Sigmoid colon (tissue), 7 donors: ENCODE data around the gene TBCE. TPM values are rescaled to one million over a fixed set of nuclear protein-coding genes. Genes with fewer than 3 reads are reported as not detected.

Experiments
- DNase-seq: peaks from one replicate; pipeline ENCODE4 v3.0.0-alpha.2; 2019
- H3K27ac ChIP-seq, 4 donors: fragments of 200-600 bp; sonication (generic); one replicate each; pipeline ENCODE4 v1.5.1; 2016 to 2019; ENCODE audit warnings: mild to moderate bottlenecking in 1 of 4
- H3K27me3 ChIP-seq, 3 donors: fragments of 200-600 bp; sonication (generic); one replicate each; pipeline ENCODE4 v1.5.1; 2019; ENCODE audit warnings: mild to moderate bottlenecking in 1 of 3
- H3K36me3 ChIP-seq, 4 donors: fragments of 200-600 bp; sonication (generic); one replicate each; pipeline ENCODE4 v1.5.1; 2016 to 2019
- H3K4me1 ChIP-seq, 4 donors: fragments of 200-600 bp; sonication (generic); one replicate each; pipeline ENCODE4 v1.5.1; 2017 to 2019
- H3K4me3 ChIP-seq, 4 donors: fragments of 200-600 bp; sonication (generic); one replicate each; pipeline ENCODE4 v1.5.1; 2017 to 2019; ENCODE audit warnings: mild to moderate bottlenecking in 2 of 4, moderate library complexity in 1 of 4
- H3K9me3 ChIP-seq, 4 donors: fragments of 200-600 bp in 3 of 4; sonication (generic) in 3 of 4; one replicate each; pipeline versions ENCODE4 v1.5.1 to v1.6.1; 2013 to 2019
- EP300 ChIP-seq, 4 donors: sonication (generic); formaldehyde crosslinking; IDR thresholded peaks; one replicate each; pipeline ENCODE4 v1.6.1; 2017; ENCODE audit warnings: antibody characterized with exemption in 4 of 4
- POLR2A ChIP-seq, 2 donors: fragments of 450-650 bp; IDR thresholded peaks; one replicate each; pipeline ENCODE4 v1.6.1; 2016; ENCODE audit warnings: antibody characterized with exemption in 2 of 2, mild to moderate bottlenecking in 2 of 2, moderate library complexity in 2 of 2
- POLR2AphosphoS5 ChIP-seq, 4 donors: sonication (generic); formaldehyde crosslinking; IDR thresholded peaks; one replicate each; pipeline ENCODE4 v1.6.1; 2017; ENCODE audit warnings: antibody characterized with exemption in 4 of 4
- WGBS, 2 donors: extraction: QIAGEN DNeasy Blood & Tissue Kit; methylation state at CpG; one replicate each; pipeline ENCODE4 v1.1.7; 2013; 5-methylcytosine and 5-hydroxymethylcytosine counted together
- intact Hi-C: fragments of 100-400 bp; cut with DNase I; formaldehyde crosslinking; loops from one replicate; pipeline ENCODE4 v1.15.1; 2023
- polyA plus RNA-seq, 3 donors: library from polyadenylated mRNA; stranded (reverse); fragments of 200-250 nt; gene quantifications; one replicate each; pipeline ENCODE4 v1.2.3, GENCODE V29; 2013
- total RNA-seq, 4 donors: library from RNA; depleted of rRNA; stranded (reverse); fragments of >200 nt; gene quantifications; one replicate each; pipeline ENCODE4 v1.1.0, GENCODE V29; 2016
- TF ChIP-seq, protein P1 (sequence below), 4 experiments: fragments of 450-650 bp in 3 of 4; fragments of 200-600 bp in 1 of 4; IDR thresholded peaks; one replicate each; pipeline ENCODE4 v1.5.1; 2016 to 2019; ENCODE audit warnings: antibody characterized with exemption in 4 of 4, mild to moderate bottlenecking in 3 of 4, moderate library complexity in 2 of 4
- donor health status: healthy with polysubstance abuse.
- donor health status: Bipolar disorder and iron deficiency.
- donor health status: healthy.

TBCE gene
- total and polyA plus RNA-seq, 7 donors = 14.4 to 24.3 (median 16.4) TPM

DNA sequence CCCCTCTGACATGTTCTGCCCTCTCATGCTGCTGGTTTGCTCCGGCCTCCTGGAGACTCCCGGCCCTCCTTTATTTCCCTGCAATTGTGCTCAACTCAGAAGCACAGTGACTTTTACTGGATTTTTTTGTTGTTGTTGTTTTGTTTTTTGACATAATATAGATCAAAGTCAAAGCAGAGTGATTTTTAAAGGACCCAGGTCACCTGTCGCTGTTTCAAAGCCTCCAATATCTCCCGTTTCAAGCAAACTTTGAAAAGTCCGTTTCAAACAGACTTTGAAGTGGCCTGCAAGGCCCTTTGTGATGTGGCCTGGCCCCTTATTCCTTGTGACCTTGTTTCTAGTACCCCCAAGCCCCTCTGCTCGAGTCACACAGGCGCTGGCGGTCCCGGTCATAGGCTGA is 58.1 kb downstream of the TBCE start:
- no peak for DNase-seq
- intact Hi-C loops = no loop called here
- no peaks in the 10 kb centered on the region for H3K9me3 ChIP-seq
- no peak overlapping the region for H3K27ac ChIP-seq
- H3K4me3 ChIP-seq = no peak overlapping the region
- 94% methylated on average over 9 of the region's 9 CpGs for WGBS, 2 donors
- H3K27me3 ChIP-seq = no peaks in the 10 kb centered on the region
- no peak for TF ChIP-seq POLR2AphosphoS5 (IDR thresholded peaks at IDR 0.05)
- TF ChIP-seq POLR2A (IDR thresholded peaks at IDR 0.05) = no peak
- TF ChIP-seq, protein P1, sequence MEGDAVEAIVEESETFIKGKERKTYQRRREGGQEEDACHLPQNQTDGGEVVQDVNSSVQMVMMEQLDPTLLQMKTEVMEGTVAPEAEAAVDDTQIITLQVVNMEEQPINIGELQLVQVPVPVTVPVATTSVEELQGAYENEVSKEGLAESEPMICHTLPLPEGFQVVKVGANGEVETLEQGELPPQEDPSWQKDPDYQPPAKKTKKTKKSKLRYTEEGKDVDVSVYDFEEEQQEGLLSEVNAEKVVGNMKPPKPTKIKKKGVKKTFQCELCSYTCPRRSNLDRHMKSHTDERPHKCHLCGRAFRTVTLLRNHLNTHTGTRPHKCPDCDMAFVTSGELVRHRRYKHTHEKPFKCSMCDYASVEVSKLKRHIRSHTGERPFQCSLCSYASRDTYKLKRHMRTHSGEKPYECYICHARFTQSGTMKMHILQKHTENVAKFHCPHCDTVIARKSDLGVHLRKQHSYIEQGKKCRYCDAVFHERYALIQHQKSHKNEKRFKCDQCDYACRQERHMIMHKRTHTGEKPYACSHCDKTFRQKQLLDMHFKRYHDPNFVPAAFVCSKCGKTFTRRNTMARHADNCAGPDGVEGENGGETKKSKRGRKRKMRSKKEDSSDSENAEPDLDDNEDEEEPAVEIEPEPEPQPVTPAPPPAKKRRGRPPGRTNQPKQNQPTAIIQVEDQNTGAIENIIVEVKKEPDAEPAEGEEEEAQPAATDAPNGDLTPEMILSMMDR (IDR thresholded peaks at IDR 0.05) = no peak
- no peak for TF ChIP-seq EP300 (IDR thresholded peaks at IDR 0.05)
- no peaks in the 10 kb centered on the region for H3K4me1 ChIP-seq
- peaks cover 0 to 5% (median 0%) of the 10 kb centered on the region in 4 donors for H3K36me3 ChIP-seq

GRCh38 chr1:235426143-235426542 is 58.9 kb downstream of the TBCE start:
- no peaks in the 10 kb centered on the region for H3K9me3 ChIP-seq
- intact Hi-C loops = no loop called here
- H3K27ac ChIP-seq = no peak overlapping the region
- peaks cover 0 to 9% (median 0%) of the 10 kb centered on the region in 4 donors for H3K36me3 ChIP-seq
- TF ChIP-seq, protein P1 (IDR thresholded peaks at IDR 0.05) = no peak
- TF ChIP-seq EP300 (IDR thresholded peaks at IDR 0.05) = no peak
- H3K4me3 ChIP-seq = no peak overlapping the region
- peaks cover 0 to 5% (median 0%) of the 10 kb centered on the region in 4 donors for H3K4me1 ChIP-seq
- WGBS, 2 donors = 91 to 99% methylated on average over 4 of the region's 4 CpGs
- DNase-seq = no peak
- no peaks in the 10 kb centered on the region for H3K27me3 ChIP-seq

DNA sequence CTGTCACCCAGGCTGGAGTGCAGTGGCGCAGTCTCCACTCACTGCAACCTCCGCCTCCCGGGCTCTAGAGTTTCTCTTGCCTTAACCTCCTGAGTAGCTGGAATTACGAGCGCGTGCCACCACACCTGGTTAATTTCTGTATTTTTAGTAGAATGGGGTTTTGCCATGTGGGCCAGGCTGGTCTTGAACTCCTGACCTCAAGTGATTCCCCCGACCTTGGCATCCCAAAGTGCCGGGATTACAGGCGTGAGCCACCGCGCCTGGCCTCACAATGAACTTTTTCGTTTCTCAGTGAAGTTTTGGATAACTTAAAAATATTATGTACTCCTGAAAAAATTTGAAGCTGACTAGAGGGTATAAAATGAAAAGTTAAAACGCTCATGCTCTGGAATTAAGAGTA is 59.5 kb downstream of the TBCE start:
- TF ChIP-seq, protein P1 (IDR thresholded peaks at IDR 0.05) = no peak
- TF ChIP-seq POLR2AphosphoS5 (IDR thresholded peaks at IDR 0.05) (no peak), POLR2A (IDR thresholded peaks at IDR 0.05) (no peak), EP300 (IDR thresholded peaks at IDR 0.05) (no peak)
- WGBS, 2 donors = 95 to 97% methylated on average over 13 of the region's 13 CpGs
- Histone ChIP-seq H3K4me3 (no peak overlapping the region), H3K36me3 (peaks cover 0 to 14% (median 0%) of the 10 kb centered on the region in 4 donors), H3K4me1 (peaks cover 0 to 5% (median 0%) of the 10 kb centered on the region in 4 donors), H3K9me3 (no peaks in the 10 kb centered on the region), H3K27me3 (no peaks in the 10 kb centered on the region), H3K27ac (no peak overlapping the region)
- intact Hi-C loops = no loop called here
- DNase-seq = no peak

DNA sequence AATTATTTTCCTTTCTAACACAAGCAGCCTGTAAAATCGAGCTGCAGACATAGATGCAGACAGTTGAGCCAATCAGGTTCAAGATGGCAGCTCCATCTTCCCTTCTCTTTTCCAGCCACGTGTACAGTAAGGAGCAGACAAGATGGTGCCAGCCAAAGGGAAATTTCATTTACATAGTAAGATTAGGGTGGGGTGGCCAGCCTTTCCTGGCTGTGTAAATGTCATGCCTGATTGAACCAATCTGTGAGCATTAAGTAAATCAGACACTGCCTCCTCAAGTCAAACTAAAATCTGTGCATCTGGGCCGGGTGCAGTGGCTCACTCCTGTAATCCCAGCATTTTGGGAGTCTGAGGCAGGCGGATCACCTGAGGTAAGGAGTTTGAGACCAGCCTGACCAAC is 60.2 kb downstream of the TBCE start:
- intact Hi-C loops = no loop called here
- Histone ChIP-seq H3K27ac (no peak overlapping the region), H3K27me3 (no peaks in the 10 kb centered on the region), H3K9me3 (no peaks in the 10 kb centered on the region), H3K36me3 (peaks cover 0 to 14% (median 0%) of the 10 kb centered on the region in 4 donors), H3K4me3 (no peak overlapping the region), H3K4me1 (peaks cover 0 to 5% (median 0%) of the 10 kb centered on the region in 4 donors)
- 84 to 85% methylated on average over 4 of the region's 4 CpGs for WGBS, 2 donors
- DNase-seq = no peak
- no peak for TF ChIP-seq EP300 (IDR thresholded peaks at IDR 0.05)
- TF ChIP-seq POLR2AphosphoS5 (IDR thresholded peaks at IDR 0.05) = no peak

DNA sequence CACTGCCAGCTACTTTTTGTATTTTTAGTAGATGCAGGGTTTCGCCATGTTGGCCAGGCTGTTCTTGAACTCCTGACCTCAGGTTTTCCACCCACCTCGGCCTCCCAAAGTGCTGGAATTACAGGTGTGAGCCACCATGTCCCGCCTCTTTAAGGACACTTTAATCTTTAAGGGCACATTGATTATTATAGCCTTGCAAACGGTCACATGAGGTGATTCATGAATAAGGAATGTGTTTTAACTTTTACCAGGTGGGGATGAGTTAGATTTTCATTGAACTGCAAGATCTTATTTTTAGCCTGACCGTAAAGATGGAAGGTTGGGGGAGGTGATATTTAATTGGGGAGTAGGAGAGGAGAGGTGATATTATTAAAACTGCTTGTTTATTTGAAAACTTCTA is 61.9 kb downstream of the TBCE start:
- no peak for DNase-seq
- Histone ChIP-seq H3K4me3 (no peak overlapping the region), H3K27me3 (no peaks in the 10 kb centered on the region), H3K4me1 (peaks cover 0 to 5% (median 0%) of the 10 kb centered on the region in 4 donors), H3K36me3 (peaks cover 0 to 26% (median 2%) of the 10 kb centered on the region in 4 donors), H3K9me3 (no peaks in the 10 kb centered on the region), H3K27ac (no peak overlapping the region)
- intact Hi-C loops = no loop called here
- TF ChIP-seq, protein P1 (IDR thresholded peaks at IDR 0.05) = no peak
- TF ChIP-seq POLR2AphosphoS5 (IDR thresholded peaks at IDR 0.05) (no peak), EP300 (IDR thresholded peaks at IDR 0.05) (no peak), POLR2A (IDR thresholded peaks at IDR 0.05) (no peak)
- 80 to 91% methylated on average over 5 of the region's 5 CpGs for WGBS, 2 donors
